Gastrocnemius medialis (tissue), 4 donors: Measurements from ENCODE around the gene CDK3.

Experiments used
- POLR2A ChIP-seq, 2 donors: fragments of 450-650 bp; IDR thresholded peaks; one replicate each; pipeline ENCODE4 v1.6.1; 2017; ENCODE audit warnings: antibody characterized with exemption in 2 of 2, mild to moderate bottlenecking in 2 of 2, moderate library complexity in 2 of 2
- TF ChIP-seq, protein P1 (sequence below), 5 experiments: fragments of 450-650 bp in 3 of 5; fragments of 200-600 bp in 2 of 5; sonication (generic) in 2 of 5; IDR thresholded peaks in 4 of 5; conservative IDR thresholded peaks in 1 of 5; 1 replicate in 4 of 5; 2 replicates in 1 of 5; pipeline ENCODE4 v1.5.1; 2016 to 2019; ENCODE audit warnings: antibody characterized with exemption in 5 of 5, mild to moderate bottlenecking in 3 of 5, moderate library complexity in 3 of 5

DNA sequence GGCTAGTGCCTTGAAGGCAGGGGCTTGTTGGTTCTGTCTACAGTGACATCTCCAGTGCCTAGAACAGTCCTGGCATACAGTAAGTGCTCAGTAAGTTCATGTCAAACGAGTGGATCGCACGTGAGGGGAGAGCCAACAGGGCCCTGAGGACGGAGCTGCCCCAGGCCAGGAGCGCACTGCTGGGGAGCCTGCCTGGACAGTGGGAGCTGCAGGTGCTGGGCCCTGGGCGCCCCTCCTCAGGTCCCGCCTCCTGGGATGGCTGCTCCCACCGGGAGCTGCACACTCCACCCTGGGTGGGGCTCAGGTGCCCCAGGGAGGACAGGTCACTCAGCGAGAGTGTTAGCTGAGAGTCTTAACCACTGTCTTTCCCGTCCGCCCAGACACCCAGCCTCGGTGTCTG is 24.6 kb downstream of the CDK3 start:
- TF ChIP-seq, protein P1, sequence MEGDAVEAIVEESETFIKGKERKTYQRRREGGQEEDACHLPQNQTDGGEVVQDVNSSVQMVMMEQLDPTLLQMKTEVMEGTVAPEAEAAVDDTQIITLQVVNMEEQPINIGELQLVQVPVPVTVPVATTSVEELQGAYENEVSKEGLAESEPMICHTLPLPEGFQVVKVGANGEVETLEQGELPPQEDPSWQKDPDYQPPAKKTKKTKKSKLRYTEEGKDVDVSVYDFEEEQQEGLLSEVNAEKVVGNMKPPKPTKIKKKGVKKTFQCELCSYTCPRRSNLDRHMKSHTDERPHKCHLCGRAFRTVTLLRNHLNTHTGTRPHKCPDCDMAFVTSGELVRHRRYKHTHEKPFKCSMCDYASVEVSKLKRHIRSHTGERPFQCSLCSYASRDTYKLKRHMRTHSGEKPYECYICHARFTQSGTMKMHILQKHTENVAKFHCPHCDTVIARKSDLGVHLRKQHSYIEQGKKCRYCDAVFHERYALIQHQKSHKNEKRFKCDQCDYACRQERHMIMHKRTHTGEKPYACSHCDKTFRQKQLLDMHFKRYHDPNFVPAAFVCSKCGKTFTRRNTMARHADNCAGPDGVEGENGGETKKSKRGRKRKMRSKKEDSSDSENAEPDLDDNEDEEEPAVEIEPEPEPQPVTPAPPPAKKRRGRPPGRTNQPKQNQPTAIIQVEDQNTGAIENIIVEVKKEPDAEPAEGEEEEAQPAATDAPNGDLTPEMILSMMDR (IDR thresholded peaks at IDR 0.05 in 4 of 5, conservative IDR thresholded peaks at IDR 0.05 in 1 of 5): no peak
- no peak for TF ChIP-seq POLR2A (IDR thresholded peaks at IDR 0.05)
